ENCODE results near the gene SLC6A18.

GRCh38 chr5:1278216-1278615 is 53.0 kb downstream of the SLC6A18 start:
- TF ChIP-seq CTCF (IDR thresholded peaks at IDR 0.05) (no peak), POLR2AphosphoS5 (IDR thresholded peaks at IDR 0.05; ENCODE audit: low read depth, low read length) (no peak), SIN3A (IDR thresholded peaks at IDR 0.05; ENCODE audit: borderline replicate concordance, insufficient read depth, low read depth, low read length) (no peak)

All from Panc1 (cell line).